22Rv1 (cell line): ENCODE results near the gene C11orf91.

Source experiments
- ZFX ChIP-seq: fragments of 450-650 bp; IDR thresholded peaks from 2 replicates; pipeline ENCODE4 v1.6.1; 2017; ENCODE audit warnings: antibody characterized with exemption, borderline replicate concordance
- TF ChIP-seq, protein P1 (sequence below): fragments of 450-650 bp; IDR thresholded peaks from 2 replicates; pipeline ENCODE4 v1.5.1; 2017; ENCODE audit warnings: mild to moderate bottlenecking

DNA sequence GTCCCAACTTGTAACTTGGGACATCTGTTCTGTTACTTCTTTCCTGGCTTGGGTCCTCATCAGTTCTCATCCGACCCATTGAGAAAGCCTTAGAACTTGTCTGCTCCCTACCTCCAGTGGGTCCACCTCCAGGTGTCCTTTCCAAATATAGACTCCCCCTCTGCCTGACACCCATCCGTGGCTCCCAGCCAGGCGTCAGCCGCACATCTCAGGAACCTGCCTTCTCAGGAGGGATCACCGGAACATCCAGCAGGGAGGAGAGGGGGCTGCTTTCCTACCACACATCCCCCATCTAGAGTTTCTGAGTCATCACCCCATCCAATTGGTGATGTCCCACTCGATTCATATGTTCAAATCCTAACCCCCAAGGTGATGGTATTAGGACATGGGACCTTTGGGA lies 36.5 kb downstream of the C11orf91 start:
- TF ChIP-seq, protein P1, sequence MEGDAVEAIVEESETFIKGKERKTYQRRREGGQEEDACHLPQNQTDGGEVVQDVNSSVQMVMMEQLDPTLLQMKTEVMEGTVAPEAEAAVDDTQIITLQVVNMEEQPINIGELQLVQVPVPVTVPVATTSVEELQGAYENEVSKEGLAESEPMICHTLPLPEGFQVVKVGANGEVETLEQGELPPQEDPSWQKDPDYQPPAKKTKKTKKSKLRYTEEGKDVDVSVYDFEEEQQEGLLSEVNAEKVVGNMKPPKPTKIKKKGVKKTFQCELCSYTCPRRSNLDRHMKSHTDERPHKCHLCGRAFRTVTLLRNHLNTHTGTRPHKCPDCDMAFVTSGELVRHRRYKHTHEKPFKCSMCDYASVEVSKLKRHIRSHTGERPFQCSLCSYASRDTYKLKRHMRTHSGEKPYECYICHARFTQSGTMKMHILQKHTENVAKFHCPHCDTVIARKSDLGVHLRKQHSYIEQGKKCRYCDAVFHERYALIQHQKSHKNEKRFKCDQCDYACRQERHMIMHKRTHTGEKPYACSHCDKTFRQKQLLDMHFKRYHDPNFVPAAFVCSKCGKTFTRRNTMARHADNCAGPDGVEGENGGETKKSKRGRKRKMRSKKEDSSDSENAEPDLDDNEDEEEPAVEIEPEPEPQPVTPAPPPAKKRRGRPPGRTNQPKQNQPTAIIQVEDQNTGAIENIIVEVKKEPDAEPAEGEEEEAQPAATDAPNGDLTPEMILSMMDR = no peak
- TF ChIP-seq ZFX = no peak
